Prostate gland (tissue), 2 donors: ENCODE measurements around the gene YWHAB. TPM values are rescaled to one million over a fixed set of nuclear protein-coding genes. Genes with fewer than 3 reads are reported as not detected.

Experiments used
- DNase-seq: peaks from one replicate; pipeline ENCODE4 v3.0.0-alpha.2; 2019; ENCODE audit warnings: low spot score
- H3K27ac ChIP-seq, 2 donors: fragments of 200-600 bp; sonication (generic); 2 replicates each; pipeline ENCODE4 v1.5.1; 2017 to 2019
- H3K27me3 ChIP-seq: fragments of 200-600 bp; sonication (generic); replicated peaks from 2 replicates; pipeline ENCODE4 v1.5.1; 2019; ENCODE audit not compliant: insufficient read depth
- H3K36me3 ChIP-seq, 2 donors: fragments of 200-600 bp; sonication (generic); 1 replicate in 1 of 2; 2 replicates in 1 of 2; pipeline versions ENCODE4 v1.5.1 to v1.8.1; 2017 to 2019
- H3K4me1 ChIP-seq: fragments of 200-600 bp; sonication (generic); replicated peaks from 2 replicates; pipeline ENCODE4 v1.5.1; 2019
- H3K4me3 ChIP-seq, 2 donors: fragments of 200-600 bp; sonication (generic); 2 replicates each; pipeline ENCODE4 v1.5.1; 2017 to 2019
- H3K9me3 ChIP-seq: fragments of 200-600 bp; sonication (generic); 2 replicates; pipeline ENCODE4 v1.5.1; 2017
- POLR2A ChIP-seq: fragments of 450-650 bp; IDR thresholded peaks from one replicate; pipeline ENCODE4 v1.6.1; 2016; ENCODE audit warnings: antibody characterized with exemption, mild to moderate bottlenecking
- POLR2AphosphoS5 ChIP-seq: sonication (generic); formaldehyde crosslinking; IDR thresholded peaks from one replicate; pipeline ENCODE4 v1.6.1; 2017; ENCODE audit warnings: antibody characterized with exemption
- WGBS: methylation state at CpG from one replicate; pipeline ENCODE4 v1.1.5; 2018; 5-methylcytosine and 5-hydroxymethylcytosine counted together
- intact Hi-C: fragments of 100-400 bp; cut with DNase I; formaldehyde crosslinking; loops from one replicate; pipeline ENCODE4 v1.14.2; 2022
- total RNA-seq, 2 donors: library from RNA; depleted of rRNA; stranded (reverse); fragments of >200 nt; gene quantifications; one replicate each; pipeline ENCODE4 v1.1.0, GENCODE V29; 2016
- TF ChIP-seq, protein P1 (sequence below), 4 experiments: fragments of 200-600 bp in 2 of 4; fragments of 450-650 bp in 2 of 4; sonication (generic) in 2 of 4; IDR thresholded peaks; 1 replicate in 3 of 4; 2 replicates in 1 of 4; pipeline ENCODE4 v1.5.1; 2016 to 2019; ENCODE audit warnings: antibody characterized with exemption in 4 of 4, mild to moderate bottlenecking in 2 of 4, moderate library complexity in 2 of 4

YWHAB gene
- total RNA-seq, 2 donors from 2014 or later: 122 to 131 TPM

DNA sequence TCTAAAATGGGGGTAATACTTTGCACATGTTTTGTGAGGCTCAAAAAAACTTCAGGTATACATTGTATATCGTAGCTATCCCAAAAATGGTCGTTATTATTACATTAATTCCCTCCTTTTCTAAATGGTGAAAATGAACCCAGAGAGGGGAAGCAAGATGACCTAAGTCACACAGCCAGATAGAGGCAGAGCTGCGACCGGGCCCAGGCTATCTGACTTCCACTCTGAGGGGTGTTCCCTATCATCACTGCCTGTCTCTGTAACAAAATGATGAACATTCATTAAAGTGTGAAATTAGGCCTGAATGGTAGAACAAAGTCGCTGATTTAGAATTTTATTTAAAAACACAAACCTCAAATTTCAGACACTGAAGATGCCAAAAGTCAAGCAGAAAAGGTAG, 46.0 kb upstream of the YWHAB start:
- no peak overlapping the region for H3K27ac ChIP-seq
- no peak for DNase-seq
- no peaks in the 10 kb centered on the region for H3K4me1 ChIP-seq
- H3K4me3 ChIP-seq: no peak overlapping the region
- no peaks in the 10 kb centered on the region for H3K36me3 ChIP-seq
- TF ChIP-seq, protein P1, sequence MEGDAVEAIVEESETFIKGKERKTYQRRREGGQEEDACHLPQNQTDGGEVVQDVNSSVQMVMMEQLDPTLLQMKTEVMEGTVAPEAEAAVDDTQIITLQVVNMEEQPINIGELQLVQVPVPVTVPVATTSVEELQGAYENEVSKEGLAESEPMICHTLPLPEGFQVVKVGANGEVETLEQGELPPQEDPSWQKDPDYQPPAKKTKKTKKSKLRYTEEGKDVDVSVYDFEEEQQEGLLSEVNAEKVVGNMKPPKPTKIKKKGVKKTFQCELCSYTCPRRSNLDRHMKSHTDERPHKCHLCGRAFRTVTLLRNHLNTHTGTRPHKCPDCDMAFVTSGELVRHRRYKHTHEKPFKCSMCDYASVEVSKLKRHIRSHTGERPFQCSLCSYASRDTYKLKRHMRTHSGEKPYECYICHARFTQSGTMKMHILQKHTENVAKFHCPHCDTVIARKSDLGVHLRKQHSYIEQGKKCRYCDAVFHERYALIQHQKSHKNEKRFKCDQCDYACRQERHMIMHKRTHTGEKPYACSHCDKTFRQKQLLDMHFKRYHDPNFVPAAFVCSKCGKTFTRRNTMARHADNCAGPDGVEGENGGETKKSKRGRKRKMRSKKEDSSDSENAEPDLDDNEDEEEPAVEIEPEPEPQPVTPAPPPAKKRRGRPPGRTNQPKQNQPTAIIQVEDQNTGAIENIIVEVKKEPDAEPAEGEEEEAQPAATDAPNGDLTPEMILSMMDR (IDR thresholded peaks at IDR 0.05): no peak
- TF ChIP-seq POLR2AphosphoS5: no peak
- no peak for TF ChIP-seq POLR2A
- peaks cover 3% of the 10 kb centered on the region for H3K27me3 ChIP-seq
- intact Hi-C loops: no loop called here
- H3K9me3 ChIP-seq: no peaks in the 10 kb centered on the region
- 84% methylated on average over 5 of the region's 5 CpGs for WGBS

DNA sequence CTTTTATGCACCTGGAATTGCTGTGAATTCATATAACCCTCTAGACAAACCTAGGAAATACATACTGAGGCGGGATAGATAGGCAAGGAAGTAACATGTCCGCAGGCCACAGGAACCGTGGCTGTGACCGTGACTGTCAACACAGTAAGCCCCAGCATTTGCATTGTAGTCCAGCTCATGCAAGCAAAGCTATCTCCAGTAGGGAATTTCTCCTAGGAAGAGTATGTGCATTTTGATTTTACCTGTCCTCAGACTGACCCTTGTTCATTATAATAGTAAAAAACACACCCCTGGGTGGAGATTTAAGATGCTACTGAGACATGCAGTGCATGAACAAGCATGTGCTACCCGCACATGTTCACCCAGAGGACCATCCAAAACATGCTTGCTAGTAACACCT, 44.7 kb upstream of the YWHAB start:
- TF ChIP-seq, protein P1 (IDR thresholded peaks at IDR 0.05): no peak
- no peak for TF ChIP-seq POLR2A
- no peak for TF ChIP-seq POLR2AphosphoS5
- Histone ChIP-seq H3K4me3 (no peak overlapping the region), H3K4me1 (no peaks in the 10 kb centered on the region), H3K27me3 (peaks cover 3% of the 10 kb centered on the region), H3K27ac (no peak overlapping the region), H3K36me3 (no peaks in the 10 kb centered on the region), H3K9me3 (no peaks in the 10 kb centered on the region)
- intact Hi-C loops: no loop called here
- no peak for DNase-seq
- 79% methylated on average over 5 of the region's 5 CpGs for WGBS

DNA sequence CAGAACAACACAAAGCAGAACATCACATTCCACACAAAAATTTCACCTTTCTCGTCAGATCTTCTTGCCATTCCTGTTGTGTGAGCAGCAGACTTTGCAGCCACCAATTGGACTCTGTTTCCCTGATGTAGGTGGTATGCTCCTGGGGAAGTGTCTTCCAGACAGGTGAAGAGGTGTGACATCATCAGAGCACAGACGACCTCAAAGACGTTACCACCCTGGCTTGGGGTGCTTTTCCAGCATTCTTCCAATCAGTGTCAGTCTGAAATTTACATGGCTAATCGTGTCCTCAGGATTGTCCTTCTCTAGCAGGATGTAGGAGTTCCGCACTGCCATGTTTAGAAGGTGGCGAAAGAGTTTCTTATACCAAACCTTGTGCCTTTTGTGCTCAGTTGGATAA, 43.5 kb upstream of the YWHAB start:
- H3K36me3 ChIP-seq: no peaks in the 10 kb centered on the region
- peaks cover under 1% of the 10 kb centered on the region for H3K27me3 ChIP-seq
- H3K4me1 ChIP-seq: no peaks in the 10 kb centered on the region
- H3K4me3 ChIP-seq: no peak overlapping the region
- no peak for TF ChIP-seq POLR2AphosphoS5
- TF ChIP-seq POLR2A: no peak
- TF ChIP-seq, protein P1 (IDR thresholded peaks at IDR 0.05): no peak
- WGBS: 66% methylated on average over 6 of the region's 6 CpGs
- H3K9me3 ChIP-seq: no peaks in the 10 kb centered on the region
- intact Hi-C loops: no loop called here
- DNase-seq: no peak
- no peak overlapping the region for H3K27ac ChIP-seq

DNA sequence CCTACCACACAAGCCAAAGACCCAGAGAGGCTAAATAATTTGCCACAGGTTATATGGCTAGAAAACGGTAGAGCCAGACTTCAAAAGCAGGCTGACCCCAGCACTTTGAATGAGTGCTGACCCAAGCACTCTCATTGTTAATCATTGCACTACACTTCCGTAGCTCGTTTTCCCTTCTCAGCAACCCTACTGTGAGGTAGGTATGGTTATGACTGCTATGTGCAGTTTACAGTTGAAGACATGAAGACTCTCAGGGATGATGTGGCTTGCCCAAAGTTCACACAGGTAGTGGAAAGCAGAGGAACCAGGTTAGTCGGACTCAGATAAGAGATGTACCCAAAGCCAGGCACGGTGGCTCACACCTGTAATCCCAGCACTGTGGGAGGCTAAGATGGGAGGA, 41.6 kb upstream of the YWHAB start:
- Histone ChIP-seq H3K36me3 (no peaks in the 10 kb centered on the region), H3K27ac (no peak overlapping the region), H3K4me3 (no peak overlapping the region), H3K27me3 (no peaks in the 10 kb centered on the region), H3K9me3 (no peaks in the 10 kb centered on the region), H3K4me1 (no peaks in the 10 kb centered on the region)
- intact Hi-C loops: no loop called here
- WGBS: 79% methylated on average over 5 of the region's 5 CpGs
- no peak for TF ChIP-seq POLR2AphosphoS5
- TF ChIP-seq, protein P1 (IDR thresholded peaks at IDR 0.05): no peak
- no peak for TF ChIP-seq POLR2A
- no peak for DNase-seq

DNA sequence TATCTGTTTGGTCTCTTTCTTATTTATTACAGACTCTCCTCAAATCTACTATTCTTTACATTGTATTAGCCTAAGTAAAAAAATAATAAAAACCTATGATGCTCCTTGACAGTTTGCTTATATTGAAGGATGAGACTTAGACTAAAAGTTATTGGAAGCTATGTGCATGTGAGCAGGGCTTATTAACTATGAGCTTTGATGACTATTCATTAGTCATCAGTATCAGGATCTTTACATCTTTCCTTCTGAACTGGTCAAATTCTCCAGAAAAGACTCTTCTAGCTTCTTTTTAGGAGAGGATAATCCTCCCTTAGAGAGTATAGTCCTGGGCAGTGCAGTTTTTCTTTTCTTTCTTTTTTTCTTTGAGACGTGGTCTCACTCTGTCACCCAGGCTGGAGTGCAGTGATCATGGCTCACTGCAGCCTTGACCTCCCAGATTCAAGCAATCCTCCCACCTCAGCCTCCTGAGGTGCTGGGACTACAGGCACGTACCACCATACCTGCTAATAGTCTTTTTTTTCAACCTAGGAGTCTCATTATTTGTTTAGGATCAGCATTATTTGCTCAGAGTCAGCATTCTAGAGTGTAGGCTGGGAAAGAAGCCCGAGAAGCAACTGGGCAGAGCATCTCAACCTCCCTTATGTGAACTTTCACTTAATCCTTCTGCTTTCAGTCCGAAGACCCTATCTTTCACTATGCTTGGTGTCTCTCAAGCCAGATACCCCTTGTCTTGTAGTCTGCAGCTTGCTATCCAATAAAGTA, 37.1 kb upstream of the YWHAB start:
- no peak for DNase-seq
- Histone ChIP-seq H3K4me1 (no peaks in the 10 kb centered on the region), H3K9me3 (no peaks in the 10 kb centered on the region), H3K36me3 (no peaks in the 10 kb centered on the region), H3K27me3 (no peaks in the 10 kb centered on the region), H3K27ac (no peak overlapping the region), H3K4me3 (no peak overlapping the region)
- intact Hi-C loops: no loop called here
- 61% methylated on average over 4 of the region's 4 CpGs for WGBS
- TF ChIP-seq, protein P1 (IDR thresholded peaks at IDR 0.05): no peak
- no peak for TF ChIP-seq POLR2AphosphoS5
- no peak for TF ChIP-seq POLR2A
